H1 (cell line): ENCODE results near the gene TADA1. TPM values are rescaled to one million over a fixed set of nuclear protein-coding genes. Genes with fewer than 3 reads are reported as not detected.

ENCODE experiments used
- ASH2L ChIP-seq: fragments of 200-600, 300-600 bp; sonication (generic); IDR thresholded peaks from one replicate; pipeline ENCODE4 v1.7.1; 2017; ENCODE audit warnings: low read length
- ATF3 ChIP-seq: IDR thresholded peaks from 2 replicates; pipeline ENCODE4 v1.6.1; 2011; ENCODE audit warnings: low read depth, mild to moderate bottlenecking, low read length; ENCODE audit not compliant: insufficient read depth
- CBX8 ChIP-seq: fragments of 300-800, 300-1000 bp; sonication (generic); IDR thresholded peaks from 2 replicates; pipeline ENCODE4 v1.7.1; 2016; ENCODE audit warnings: low read depth, low read length, borderline replicate concordance
- CEBPB ChIP-seq: IDR thresholded peaks from 2 replicates; pipeline ENCODE4 v1.6.1; 2012; ENCODE audit warnings: low read depth, low read length
- CHD7 ChIP-seq: fragments of 300-600 bp; sonication (generic); IDR thresholded peaks from 2 replicates; pipeline ENCODE4 v1.7.1; 2012; ENCODE audit warnings: low read length, moderate library complexity, mild to moderate bottlenecking, inconsistent platforms; ENCODE audit not compliant: insufficient replicate concordance
- EP300 ChIP-seq, 2 experiments: IDR thresholded peaks; 1 replicate in 1 of 2; 2 replicates in 1 of 2; pipeline ENCODE4 v1.6.1; 2011 to 2012; ENCODE audit warnings: low read depth in 2 of 2, low read length in 2 of 2, mild to moderate bottlenecking in 2 of 2, borderline replicate concordance in 1 of 2, inconsistent platforms in 1 of 2, moderate library complexity in 1 of 2
- GTF2F1 ChIP-seq: IDR thresholded peaks from 2 replicates; pipeline ENCODE4 v1.6.1; 2012; ENCODE audit warnings: low read depth, low read length, improper control_type of control experiment, borderline replicate concordance
- POLR2AphosphoS5 ChIP-seq: IDR thresholded peaks from 2 replicates; pipeline ENCODE4 v1.6.1; 2011; ENCODE audit warnings: low read depth, low read length
- SAP30 ChIP-seq: fragments of 300-600 bp; sonication (generic); IDR thresholded peaks from 2 replicates; pipeline ENCODE4 v1.7.1; 2012; ENCODE audit warnings: low read length, moderate library complexity, mild to moderate bottlenecking, inconsistent platforms; ENCODE audit not compliant: insufficient read depth, insufficient replicate concordance
- SP2 ChIP-seq: IDR thresholded peaks from 2 replicates; pipeline ENCODE4 v1.6.1; 2012; ENCODE audit warnings: mild to moderate bottlenecking, low read length, inconsistent platforms
- polyA plus RNA-seq, 7 experiments: library from polyadenylated mRNA; depleted of rRNA in 3 of 7; stranded (reverse) in 5 of 7; unstranded in 2 of 7; fragments of >200 nt in 5 of 7; fragments of 200-250 nt in 2 of 7; gene quantifications; 1 replicate in 5 of 7; 2 replicates in 1 of 7; 4 replicates in 1 of 7; pipeline versions ENCODE4 v1.2.1 to v1.2.3, GENCODE V29; 2011 to 2013; ENCODE audit warnings: missing spikeins in 2 of 7, mixed read lengths in 2 of 7
- total RNA-seq: library from RNA; stranded (reverse); fragmentation: NEBNext Ultra II Directional; extraction: Animal tissue kit (Norgen Biotek cat#: 25700); gene quantifications from 2 replicates; pipeline ENCODE4 v1.2.1, GENCODE V29; 2021

TADA1 gene
- total and polyA plus RNA-seq, 2 of the 8 experiments (the other 6 are each of a cell fraction or from before 2014, with no cell fraction given), result 21.1 to 23.6 TPM

- TF ChIP-seq CHD7 (no peak), ATF3 (no peak), ASH2L (no peak), EP300 (IDR thresholded peaks at IDR 0.05; ENCODE audit: borderline replicate concordance in 1 of 2, low read depth in 2 of 2, low read length in 2 of 2) (no peak), SP2 (no peak), SAP30 (no peak), GTF2F1 (no peak), CEBPB (no peak), POLR2AphosphoS5 (no peak), CBX8 (no peak)
These were observed 6.6 kb downstream of the TADA1 start (continued) for GRCh38 chr1:166869318-166870099.
